ENCODE measurements around the gene LRBA.

DNA sequence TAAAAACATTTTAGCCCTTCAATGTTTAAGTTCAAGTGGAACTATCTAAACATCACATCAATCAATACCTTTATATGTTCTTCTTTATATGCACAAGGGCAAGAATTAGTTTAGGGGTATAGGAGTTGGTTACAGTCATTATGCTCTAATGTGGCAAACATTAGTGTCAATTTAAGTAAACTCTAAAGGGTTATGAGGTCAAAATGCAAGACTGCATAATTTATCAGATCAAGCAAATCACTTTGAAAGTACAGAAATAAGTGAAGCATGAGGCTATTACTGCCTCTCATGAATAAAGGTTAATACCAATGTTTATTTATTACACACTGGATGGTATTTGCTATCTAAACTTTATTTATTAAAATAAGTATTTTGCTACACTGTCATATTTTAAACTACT lies 373.5 kb downstream of the LRBA start:
- TF ChIP-seq, protein P1, sequence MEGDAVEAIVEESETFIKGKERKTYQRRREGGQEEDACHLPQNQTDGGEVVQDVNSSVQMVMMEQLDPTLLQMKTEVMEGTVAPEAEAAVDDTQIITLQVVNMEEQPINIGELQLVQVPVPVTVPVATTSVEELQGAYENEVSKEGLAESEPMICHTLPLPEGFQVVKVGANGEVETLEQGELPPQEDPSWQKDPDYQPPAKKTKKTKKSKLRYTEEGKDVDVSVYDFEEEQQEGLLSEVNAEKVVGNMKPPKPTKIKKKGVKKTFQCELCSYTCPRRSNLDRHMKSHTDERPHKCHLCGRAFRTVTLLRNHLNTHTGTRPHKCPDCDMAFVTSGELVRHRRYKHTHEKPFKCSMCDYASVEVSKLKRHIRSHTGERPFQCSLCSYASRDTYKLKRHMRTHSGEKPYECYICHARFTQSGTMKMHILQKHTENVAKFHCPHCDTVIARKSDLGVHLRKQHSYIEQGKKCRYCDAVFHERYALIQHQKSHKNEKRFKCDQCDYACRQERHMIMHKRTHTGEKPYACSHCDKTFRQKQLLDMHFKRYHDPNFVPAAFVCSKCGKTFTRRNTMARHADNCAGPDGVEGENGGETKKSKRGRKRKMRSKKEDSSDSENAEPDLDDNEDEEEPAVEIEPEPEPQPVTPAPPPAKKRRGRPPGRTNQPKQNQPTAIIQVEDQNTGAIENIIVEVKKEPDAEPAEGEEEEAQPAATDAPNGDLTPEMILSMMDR (IDR thresholded peaks at IDR 0.05), result no peak
- TF ChIP-seq POLR2A (IDR thresholded peaks at IDR 0.05), result no peak

Data from body of pancreas (tissue), 4 donors.